Motor neuron (in vitro differentiated cells): Measurements from ENCODE around the gene P2RY8. TPM values are rescaled to one million over a fixed set of nuclear protein-coding genes. Genes with fewer than 3 reads are reported as not detected.
"Not testable (repeated sequence)": the region's sequence is repeated elsewhere in the genome, so short reads cannot be mapped to it uniquely, and the experiment has no call there.

Source experiments
- ATAC-seq, 8 experiments: fragments of 200-7000 bp; cut with Tn5 transposase; replicated peaks in 6 of 8; 2 replicates each; pipeline ENCODE4 v1.8.0; 2021; ENCODE audit warnings: mild to moderate bottlenecking in 8 of 8, moderate library complexity in 8 of 8
- H3K27ac ChIP-seq, 2 donors: fragments of 250-450 bp; sonication (Bioruptor Pico); 2 replicates each; pipeline ENCODE4 v1.9.0; 2021; ENCODE audit warnings: antibody characterized with exemption in 2 of 2, mild to moderate bottlenecking in 2 of 2, moderate library complexity in 1 of 2
- H3K4me1 ChIP-seq, 2 donors: fragments of 250-450 bp; sonication (Bioruptor Pico); replicated peaks in 1 of 2; 2 replicates each; pipeline ENCODE4 v1.6.1; 2021; ENCODE audit warnings: antibody characterized with exemption in 2 of 2, mild to moderate bottlenecking in 2 of 2, moderate library complexity in 1 of 2
- H3K4me3 ChIP-seq, 5 donors: fragments of 250-450 bp; sonication (Bioruptor Pico); 2 replicates each; pipeline ENCODE4 v1.9.0; 2021; ENCODE audit warnings: antibody characterized with exemption in 5 of 5, mild to moderate bottlenecking in 5 of 5, moderate library complexity in 4 of 5
- WGBS, 10 experiments: fragments of 450-650 bp; shearing (Covaris generic); methylation state at CpG; one replicate each; pipeline ENCODE4 v1.0.0; 2022; 5-methylcytosine and 5-hydroxymethylcytosine counted together
- in situ Hi-C, 9 experiments: fragments of 400-800 bp; cut with MboI; loops; one replicate each; pipeline ENCODE4 v1.15.0; 2021; ENCODE audit warnings: low sequenced_read_pairs in 9 of 9, low pct_unique_long_range_greater_than_20kb in 2 of 9; ENCODE audit not compliant: unreplicated experiment in 9 of 9
- total RNA-seq, 8 experiments: library from RNA; unstranded; fragments of 300-600 nt; gene quantifications; 2 replicates each; pipeline versions ENCODE4 v1.2.3 to v1.2.4, GENCODE V29; 2022

The P2RY8 gene
- total RNA-seq, 8 experiments from 2014 or later, result 0.13 to 2.1 (median 0.22) TPM; not detected in 2

GRCh38 chrX:1524874-1525582 lies 12.0 kb downstream of the P2RY8 start:
- no peak for ATAC-seq
- Histone ChIP-seq H3K27ac (no peak overlapping the region), H3K4me1 (no peaks in the 10 kb centered on the region), H3K4me3 (no peak overlapping the region)
- WGBS, 10 experiments, result 0 to 87% (median 60%) methylated on average over 1 to 3 of the region's 4 CpGs; no CpG with 5 or more reads in 2 of the 10 experiments
- in situ Hi-C loops, result no loop called here

- 0 to 80% (median 68%) methylated on average over 1 to 4 of the region's 4 CpGs for WGBS, 10 experiments
- ATAC-seq, H3K4me1 ChIP-seq, in situ Hi-C loops, H3K4me3 ChIP-seq, H3K27ac ChIP-seq: not testable (repeated sequence)
Observed at GRCh38 chrX:1522905-1523304, 14.1 kb downstream of the P2RY8 start.

- H3K4me1 ChIP-seq, result no peaks in the 10 kb centered on the region
- H3K27ac ChIP-seq, result no peak overlapping the region
- no peak for ATAC-seq
- no peak overlapping the region for H3K4me3 ChIP-seq
- in situ Hi-C loops, result no loop called here
- WGBS, 10 experiments, result 0 to 67% (median 42%) methylated on average over 1 to 11 of the region's 13 CpGs
Observed at GRCh38 chrX:1521459-1521956, 15.5 kb downstream of the P2RY8 start.

GRCh38 chrX:1520350-1520749 lies 16.6 kb downstream of the P2RY8 start:
- Histone ChIP-seq H3K4me1 (no peaks in the 10 kb centered on the region), H3K27ac (no peak overlapping the region), H3K4me3 (no peak overlapping the region)
- no peak for ATAC-seq
- WGBS, 10 experiments, result 0 to 89% (median 36%) methylated on average over 1 to 2 of the region's 2 CpGs; no CpG with 5 or more reads in 1 of the 10 experiments
- in situ Hi-C loops, result no loop called here

- Histone ChIP-seq H3K27ac (no peak overlapping the region), H3K4me3 (no peak overlapping the region), H3K4me1 (no peaks in the 10 kb centered on the region)
- WGBS, 10 experiments, result 17 to 100% (median 88%) methylated on average over 1 to 2 of the region's 2 CpGs
- in situ Hi-C loops, result no loop called here
- ATAC-seq, result no peak
Observed at GRCh38 chrX:1519022-1519497, 17.9 kb downstream of the P2RY8 start.

- in situ Hi-C loops, result no loop called here
- 25 to 100% (median 92%) methylated on average over 1 of the region's 1 CpG; no CpG with 5 or more reads in 3 of the 10 experiments for WGBS, 10 experiments
- no peak for ATAC-seq
- H3K27ac ChIP-seq, result no peak overlapping the region
- H3K4me1 ChIP-seq, result no peaks in the 10 kb centered on the region
- H3K4me3 ChIP-seq, result no peak overlapping the region
Observed at GRCh38 chrX:1518512-1518911, 18.5 kb downstream of the P2RY8 start.

- no peak for ATAC-seq
- Histone ChIP-seq H3K27ac (no peak overlapping the region), H3K4me1 (no peaks in the 10 kb centered on the region), H3K4me3 (no peak overlapping the region)
- in situ Hi-C loops, result no loop called here
- WGBS, 10 experiments, result 0 to 52% (median 20%) methylated on average over 1 to 6 of the region's 9 CpGs; no CpG with 5 or more reads in 7 of the 10 experiments
Observed at GRCh38 chrX:1516596-1517104, 20.3 kb downstream of the P2RY8 start.

GRCh38 chrX:1511829-1512228 lies 25.2 kb downstream of the P2RY8 start:
- in situ Hi-C loops, result no loop called here
- no peak overlapping the region for H3K27ac ChIP-seq

GRCh38 chrX:1511150-1511549 lies 25.8 kb downstream of the P2RY8 start:
- Histone ChIP-seq H3K4me1 (no peaks in the 10 kb centered on the region), H3K27ac (no peak overlapping the region), H3K4me3 (no peak overlapping the region)
- 7 to 100% (median 62%) methylated on average over 1 to 4 of the region's 5 CpGs for WGBS, 10 experiments
- no peak for ATAC-seq
- in situ Hi-C loops, result no loop called here

More at GRCh38 chrX:1511829-1512228, 25.2 kb downstream of the P2RY8 start:
- Histone ChIP-seq H3K4me3 (no peak overlapping the region), H3K4me1 (no peaks in the 10 kb centered on the region)
- no peak for ATAC-seq
- 0 to 89% (median 68%) methylated on average over 2 to 3 of the region's 5 CpGs; no CpG with 5 or more reads in 5 of the 10 experiments for WGBS, 10 experiments

- in situ Hi-C loops, result no loop called here
- no peak for ATAC-seq
- no peaks in the 10 kb centered on the region for H3K4me1 ChIP-seq
- H3K4me3 ChIP-seq, result no peak overlapping the region
- 20 to 93% (median 61%) methylated on average over 1 to 22 of the region's 40 CpGs; no CpG with 5 or more reads in 5 of the 10 experiments for WGBS, 10 experiments
- no peak overlapping the region for H3K27ac ChIP-seq
Observed at GRCh38 chrX:1507511-1508463, 29.2 kb downstream of the P2RY8 start.

- in situ Hi-C loops, result no loop called here
- Histone ChIP-seq H3K27ac (no peak overlapping the region), H3K4me3 (no peak overlapping the region), H3K4me1 (no peaks in the 10 kb centered on the region)
- ATAC-seq, result no peak
- 27 to 86% (median 63%) methylated on average over 1 to 7 of the region's 15 CpGs; no CpG with 5 or more reads in 4 of the 10 experiments for WGBS, 10 experiments
Observed at GRCh38 chrX:1506916-1507315, 30.1 kb downstream of the P2RY8 start.

GRCh38 chrX:1502853-1503252 lies 34.1 kb downstream of the P2RY8 start:
- WGBS, 10 experiments, result 20 to 100% (median 84%) methylated on average over 1 to 8 of the region's 8 CpGs; no CpG with 5 or more reads in 4 of the 10 experiments
- in situ Hi-C loops, result no loop called here
- ATAC-seq, result no peak
- no peak overlapping the region for H3K4me3 ChIP-seq
- no peak overlapping the region for H3K27ac ChIP-seq
- no peaks in the 10 kb centered on the region for H3K4me1 ChIP-seq

GRCh38 chrX:1502241-1502640 lies 34.7 kb downstream of the P2RY8 start:
- H3K27ac ChIP-seq, result no peak overlapping the region
- in situ Hi-C loops, result no loop called here
- WGBS, 10 experiments, result 0 to 92% (median 60%) methylated on average over 1 to 6 of the region's 12 CpGs; no CpG with 5 or more reads in 5 of the 10 experiments
- no peak overlapping the region for H3K4me3 ChIP-seq
- no peak for ATAC-seq
- no peaks in the 10 kb centered on the region for H3K4me1 ChIP-seq
